Prostate gland (tissue), 2 donors: ENCODE results near the gene CSTPP1. TPM values are rescaled to one million over a fixed set of nuclear protein-coding genes. Genes with fewer than 3 reads are reported as not detected.

Experiments used
- DNase-seq: peaks from one replicate; pipeline ENCODE4 v3.0.0-alpha.2; 2019; ENCODE audit warnings: low spot score
- H3K27ac ChIP-seq, 2 donors: fragments of 200-600 bp; sonication (generic); 2 replicates each; pipeline ENCODE4 v1.5.1; 2017 to 2019
- H3K27me3 ChIP-seq: fragments of 200-600 bp; sonication (generic); replicated peaks from 2 replicates; pipeline ENCODE4 v1.5.1; 2019; ENCODE audit not compliant: insufficient read depth
- H3K36me3 ChIP-seq, 2 donors: fragments of 200-600 bp; sonication (generic); 1 replicate in 1 of 2; 2 replicates in 1 of 2; pipeline versions ENCODE4 v1.5.1 to v1.8.1; 2017 to 2019
- H3K4me1 ChIP-seq: fragments of 200-600 bp; sonication (generic); replicated peaks from 2 replicates; pipeline ENCODE4 v1.5.1; 2019
- H3K4me3 ChIP-seq, 2 donors: fragments of 200-600 bp; sonication (generic); 2 replicates each; pipeline ENCODE4 v1.5.1; 2017 to 2019
- H3K9me3 ChIP-seq: fragments of 200-600 bp; sonication (generic); 2 replicates; pipeline ENCODE4 v1.5.1; 2017
- POLR2A ChIP-seq: fragments of 450-650 bp; IDR thresholded peaks from one replicate; pipeline ENCODE4 v1.6.1; 2016; ENCODE audit warnings: antibody characterized with exemption, mild to moderate bottlenecking
- POLR2AphosphoS5 ChIP-seq: sonication (generic); formaldehyde crosslinking; IDR thresholded peaks from one replicate; pipeline ENCODE4 v1.6.1; 2017; ENCODE audit warnings: antibody characterized with exemption
- WGBS: methylation state at CpG from one replicate; pipeline ENCODE4 v1.1.5; 2018; 5-methylcytosine and 5-hydroxymethylcytosine counted together
- intact Hi-C: fragments of 100-400 bp; cut with DNase I; formaldehyde crosslinking; loops from one replicate; pipeline ENCODE4 v1.14.2; 2022
- total RNA-seq, 2 donors: library from RNA; depleted of rRNA; stranded (reverse); fragments of >200 nt; gene quantifications; one replicate each; pipeline ENCODE4 v1.1.0, GENCODE V29; 2016
- TF ChIP-seq, protein P1 (sequence below), 4 experiments: fragments of 200-600 bp in 2 of 4; fragments of 450-650 bp in 2 of 4; sonication (generic) in 2 of 4; IDR thresholded peaks; 1 replicate in 3 of 4; 2 replicates in 1 of 4; pipeline ENCODE4 v1.5.1; 2016 to 2019; ENCODE audit warnings: antibody characterized with exemption in 4 of 4, mild to moderate bottlenecking in 2 of 4, moderate library complexity in 2 of 4

CSTPP1 gene
- total RNA-seq, 2 donors from 2014 or later = 28.5 to 47.0 TPM

DNA sequence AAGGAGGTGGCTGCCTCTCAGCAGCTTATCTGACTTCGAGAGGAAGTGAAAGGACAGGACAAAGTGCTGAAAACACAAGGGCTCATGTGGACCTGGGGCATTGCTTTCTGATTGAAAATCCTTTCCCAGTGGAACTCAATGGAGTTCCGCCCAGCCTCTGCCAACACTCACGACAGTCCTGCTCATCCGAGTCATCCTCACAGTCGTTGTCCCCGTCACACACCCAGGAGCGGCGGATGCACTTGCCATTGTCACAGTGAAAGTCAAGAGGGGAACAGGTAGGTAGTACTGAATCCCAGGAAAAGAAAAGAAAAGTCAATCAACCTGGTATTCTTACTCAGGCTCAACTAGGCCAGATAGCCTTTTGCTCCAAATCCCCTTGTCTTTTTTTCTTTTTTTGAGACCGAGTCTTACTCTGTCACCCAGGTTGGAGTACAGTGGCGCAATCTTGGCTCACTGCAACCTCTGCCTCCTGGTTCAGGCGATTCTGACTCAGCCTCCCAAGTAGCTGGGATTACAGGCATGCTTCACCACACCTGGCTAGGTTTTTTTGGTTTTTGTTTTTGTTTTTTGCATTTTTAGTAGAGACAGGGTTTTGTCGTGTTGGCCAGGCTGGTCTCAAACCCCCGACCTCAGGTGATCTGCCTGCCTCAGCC, 36.3 kb upstream of the CSTPP1 start:
- no peak for DNase-seq
- intact Hi-C loops = no loop called here

DNA sequence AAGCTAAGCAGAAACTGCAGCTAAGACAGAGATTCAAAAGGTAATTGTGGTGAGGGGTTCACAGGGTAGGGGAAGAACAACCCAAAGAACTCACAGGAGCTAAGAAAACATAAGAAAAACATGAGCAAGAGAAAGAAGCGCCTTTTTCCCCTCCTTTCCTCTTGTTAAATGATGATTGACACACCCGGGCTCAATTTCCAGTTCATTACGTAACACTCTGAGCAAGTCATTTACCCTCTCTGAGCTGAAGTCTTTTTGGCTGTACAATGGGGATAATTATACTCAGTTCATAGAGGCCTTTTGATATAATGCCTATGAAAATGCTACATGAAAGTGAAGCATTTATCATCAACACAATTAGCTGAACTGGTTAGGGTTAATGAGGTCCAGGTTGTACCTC, 35.4 kb upstream of the CSTPP1 start:
- no peak overlapping the region for H3K4me3 ChIP-seq
- no peak for DNase-seq
- H3K27ac ChIP-seq = no peak overlapping the region
- 78% methylated on average over 3 of the region's 3 CpGs for WGBS
- H3K27me3 ChIP-seq = no peaks in the 10 kb centered on the region
- H3K4me1 ChIP-seq = no peaks in the 10 kb centered on the region
- intact Hi-C loops = no loop called here
- TF ChIP-seq POLR2A (no peak), POLR2AphosphoS5 (no peak)
- TF ChIP-seq, protein P1, sequence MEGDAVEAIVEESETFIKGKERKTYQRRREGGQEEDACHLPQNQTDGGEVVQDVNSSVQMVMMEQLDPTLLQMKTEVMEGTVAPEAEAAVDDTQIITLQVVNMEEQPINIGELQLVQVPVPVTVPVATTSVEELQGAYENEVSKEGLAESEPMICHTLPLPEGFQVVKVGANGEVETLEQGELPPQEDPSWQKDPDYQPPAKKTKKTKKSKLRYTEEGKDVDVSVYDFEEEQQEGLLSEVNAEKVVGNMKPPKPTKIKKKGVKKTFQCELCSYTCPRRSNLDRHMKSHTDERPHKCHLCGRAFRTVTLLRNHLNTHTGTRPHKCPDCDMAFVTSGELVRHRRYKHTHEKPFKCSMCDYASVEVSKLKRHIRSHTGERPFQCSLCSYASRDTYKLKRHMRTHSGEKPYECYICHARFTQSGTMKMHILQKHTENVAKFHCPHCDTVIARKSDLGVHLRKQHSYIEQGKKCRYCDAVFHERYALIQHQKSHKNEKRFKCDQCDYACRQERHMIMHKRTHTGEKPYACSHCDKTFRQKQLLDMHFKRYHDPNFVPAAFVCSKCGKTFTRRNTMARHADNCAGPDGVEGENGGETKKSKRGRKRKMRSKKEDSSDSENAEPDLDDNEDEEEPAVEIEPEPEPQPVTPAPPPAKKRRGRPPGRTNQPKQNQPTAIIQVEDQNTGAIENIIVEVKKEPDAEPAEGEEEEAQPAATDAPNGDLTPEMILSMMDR (IDR thresholded peaks at IDR 0.05) = no peak
- H3K9me3 ChIP-seq = no peaks in the 10 kb centered on the region
- H3K36me3 ChIP-seq = no peaks in the 10 kb centered on the region

More for the DNA sequence above, 36.3 kb upstream of the CSTPP1 start:
- H3K27me3 ChIP-seq = no peaks in the 10 kb centered on the region
- no peak for TF ChIP-seq POLR2AphosphoS5
- H3K36me3 ChIP-seq = no peaks in the 10 kb centered on the region
- 91% methylated on average over 13 of the region's 13 CpGs for WGBS
- H3K9me3 ChIP-seq = no peaks in the 10 kb centered on the region
- H3K27ac ChIP-seq = no peak overlapping the region
- no peaks in the 10 kb centered on the region for H3K4me1 ChIP-seq
- no peak overlapping the region for H3K4me3 ChIP-seq

DNA sequence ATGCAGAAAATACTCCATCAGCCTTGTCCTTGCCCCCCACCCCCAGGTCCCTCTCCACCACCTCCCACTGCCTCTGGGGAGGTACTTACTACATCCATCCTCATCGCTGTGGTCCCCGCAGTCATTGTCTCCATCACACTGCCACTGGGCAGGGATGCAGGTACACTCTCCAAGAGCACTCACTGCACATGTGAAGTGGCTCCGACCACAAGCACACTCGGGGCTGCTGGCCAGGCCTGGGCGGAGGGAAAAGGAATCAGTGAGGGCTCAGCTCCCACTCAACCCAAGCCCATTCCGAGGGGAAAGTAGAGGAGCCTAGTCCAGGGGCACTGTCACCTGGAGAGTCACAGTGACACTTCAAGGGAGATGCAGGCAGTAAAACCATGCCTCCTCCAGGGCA, 33.9 kb upstream of the CSTPP1 start:
- Histone ChIP-seq H3K27me3 (no peaks in the 10 kb centered on the region), H3K4me1 (no peaks in the 10 kb centered on the region), H3K4me3 (no peak overlapping the region), H3K27ac (no peak overlapping the region), H3K9me3 (no peaks in the 10 kb centered on the region), H3K36me3 (no peaks in the 10 kb centered on the region)
- intact Hi-C loops = no loop called here
- TF ChIP-seq POLR2A (no peak), POLR2AphosphoS5 (no peak)
- TF ChIP-seq, protein P1 (IDR thresholded peaks at IDR 0.05) = no peak
- no peak for DNase-seq
- WGBS = 84% methylated on average over 5 of the region's 6 CpGs

DNA sequence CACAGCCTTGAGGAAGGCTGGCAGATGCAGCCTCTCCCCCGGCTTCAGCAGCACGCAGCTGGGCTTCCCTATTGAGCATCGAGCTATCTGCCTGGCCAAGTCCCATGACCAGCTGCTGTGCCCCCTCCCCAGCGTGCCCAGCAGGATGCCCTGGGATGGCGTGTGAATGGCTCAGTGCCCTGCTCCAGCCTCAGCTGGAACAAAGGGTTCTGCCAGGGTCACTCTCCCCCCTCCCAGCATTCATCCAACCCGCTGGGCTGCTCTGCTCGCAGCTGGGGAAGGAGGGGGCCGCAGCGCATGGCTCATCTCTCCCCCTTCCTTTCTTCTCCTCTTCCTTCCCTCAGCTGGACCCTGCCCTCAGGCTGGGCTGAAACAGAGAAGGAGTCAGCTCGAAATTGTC, 32.7 kb upstream of the CSTPP1 start:
- Histone ChIP-seq H3K27me3 (no peaks in the 10 kb centered on the region), H3K9me3 (no peaks in the 10 kb centered on the region), H3K4me3 (no peak overlapping the region), H3K27ac (no peak overlapping the region), H3K36me3 (no peaks in the 10 kb centered on the region), H3K4me1 (no peaks in the 10 kb centered on the region)
- TF ChIP-seq POLR2AphosphoS5 (no peak), POLR2A (no peak)
- TF ChIP-seq, protein P1 (IDR thresholded peaks at IDR 0.05) = no peak
- WGBS = 69% methylated on average over 10 of the region's 10 CpGs
- intact Hi-C loops = no loop called here
- DNase-seq = no peak

DNA sequence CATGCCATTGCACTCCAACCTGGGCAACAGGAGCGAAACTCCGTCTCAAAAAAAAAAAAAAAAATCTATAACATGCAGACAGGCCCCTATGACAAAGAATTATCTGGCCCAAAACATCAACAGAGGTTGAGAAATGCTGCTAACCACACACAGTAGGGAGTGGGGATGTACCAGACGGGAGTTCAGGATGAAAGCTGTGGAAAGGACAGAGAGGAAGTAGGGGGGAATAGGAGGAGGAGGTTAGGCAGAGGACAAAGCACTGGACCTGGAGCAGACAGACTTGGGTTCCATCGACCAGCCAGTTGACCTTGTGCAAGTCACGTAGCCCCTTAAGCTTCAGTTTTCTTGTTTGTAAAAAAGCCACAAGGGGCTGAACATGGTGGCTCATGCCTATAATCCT, 30.8 kb upstream of the CSTPP1 start:
- H3K27ac ChIP-seq = no peak overlapping the region
- TF ChIP-seq POLR2AphosphoS5 = no peak
- TF ChIP-seq POLR2A = no peak
- TF ChIP-seq, protein P1 (IDR thresholded peaks at IDR 0.05) = no peak
- 94% methylated on average over 4 of the region's 5 CpGs for WGBS
- H3K27me3 ChIP-seq = no peaks in the 10 kb centered on the region
- intact Hi-C loops = no loop called here
- no peak for DNase-seq
- H3K4me3 ChIP-seq = no peak overlapping the region
- no peaks in the 10 kb centered on the region for H3K36me3 ChIP-seq
- H3K9me3 ChIP-seq = no peaks in the 10 kb centered on the region
- no peaks in the 10 kb centered on the region for H3K4me1 ChIP-seq
